ENCODE data around the gene COX8A.

COX8A gene

DNA sequence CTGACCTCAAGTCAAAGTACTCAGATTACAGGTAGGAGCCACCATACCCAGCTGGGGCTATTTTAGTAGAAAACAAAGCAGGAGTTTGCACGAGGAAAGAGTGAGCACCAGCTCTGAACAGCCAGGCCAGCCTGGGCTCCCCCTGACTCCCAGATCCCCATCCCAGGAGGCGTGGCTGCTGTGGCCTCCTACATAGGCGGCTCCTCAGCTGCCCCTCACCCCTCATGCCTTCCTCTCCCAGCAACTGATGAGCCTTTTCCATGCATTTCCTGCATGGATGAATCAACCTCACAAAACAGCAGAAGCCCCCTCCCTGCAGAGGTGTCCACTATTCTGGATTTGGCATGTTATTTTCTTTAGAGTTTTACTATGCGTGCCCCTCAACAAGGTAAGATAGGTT, 50.8 kb downstream of the COX8A start:
- 100% methylated on average over 4 of the region's 4 CpGs for WGBS (ENCODE audit: insufficient coverage)
- Histone ChIP-seq H3K9me3 (ENCODE audit: control extremely low read depth in 1 of 5, control insufficient read depth in 4 of 5, insufficient read depth in 2 of 5, low read depth in 1 of 5, low read length in 4 of 5) (no peaks in the 10 kb centered on the region), H3K4me1 (ENCODE audit: control extremely low read depth in 1 of 4, control insufficient read depth in 4 of 4, insufficient read depth in 4 of 4, low read length in 3 of 4) (peaks cover 2 to 25% (median 19%) of the 10 kb centered on the region in 4 experiments), H3K36me3 (ENCODE audit: control insufficient read depth in 4 of 4, insufficient read depth in 4 of 4, low read length in 3 of 4) (no peaks in the 10 kb centered on the region), H3K4me3 (ENCODE audit: control insufficient read depth in 1 of 7, extremely low read depth in 1 of 7, insufficient read depth in 4 of 7, low read depth in 2 of 7, low read length in 6 of 7) (no peak overlapping the region), H3K27me3 (replicated peaks in 2 of 5; ENCODE audit: control insufficient read depth in 4 of 5, insufficient read depth in 5 of 5, low read length in 4 of 5) (peaks cover 0 to 4% (median 0%) of the 10 kb centered on the region in 5 experiments), H3K27ac (ENCODE audit: insufficient read depth in 1 of 2, low read depth in 1 of 2, low read length in 2 of 2, poor library complexity in 1 of 2, severe bottlenecking in 2 of 2) (no peak overlapping the region)
- DNase-seq, result no peak
- ChIA-PET CTCF (interaction anchor here (0.6 to 6.0 kb wide), 2 partner anchors 24 to 97 kb away, joined by 4 to 34 read pairs; no protein-coding TSS in a partner anchor), POLR2A (interaction anchor here (0.6 to 1.5 kb wide), 2 partner anchors 16 to 18 kb away, joined by 3 to 4 read pairs; no protein-coding TSS in a partner anchor)

Data from common myeloid progenitor, CD34-positive (primary cell).